GM19438 (cell line): ENCODE results near the gene MBNL2.
A peak's percentile ranks its signal among the peaks of the same experiment; 100 is the strongest.

Source experiments
- ATAC-seq: cut with Tn5 transposase; IDR thresholded peaks from one replicate; pipeline ENCODE4 v1.9.1; 2021; ENCODE audit warnings: low read depth; ENCODE audit not compliant: unreplicated experiment

Gene MBNL2

GRCh38 chr13:97249093-97249795, 27.1 kb downstream of the MBNL2 start:
- ATAC-seq = no peak

DNA sequence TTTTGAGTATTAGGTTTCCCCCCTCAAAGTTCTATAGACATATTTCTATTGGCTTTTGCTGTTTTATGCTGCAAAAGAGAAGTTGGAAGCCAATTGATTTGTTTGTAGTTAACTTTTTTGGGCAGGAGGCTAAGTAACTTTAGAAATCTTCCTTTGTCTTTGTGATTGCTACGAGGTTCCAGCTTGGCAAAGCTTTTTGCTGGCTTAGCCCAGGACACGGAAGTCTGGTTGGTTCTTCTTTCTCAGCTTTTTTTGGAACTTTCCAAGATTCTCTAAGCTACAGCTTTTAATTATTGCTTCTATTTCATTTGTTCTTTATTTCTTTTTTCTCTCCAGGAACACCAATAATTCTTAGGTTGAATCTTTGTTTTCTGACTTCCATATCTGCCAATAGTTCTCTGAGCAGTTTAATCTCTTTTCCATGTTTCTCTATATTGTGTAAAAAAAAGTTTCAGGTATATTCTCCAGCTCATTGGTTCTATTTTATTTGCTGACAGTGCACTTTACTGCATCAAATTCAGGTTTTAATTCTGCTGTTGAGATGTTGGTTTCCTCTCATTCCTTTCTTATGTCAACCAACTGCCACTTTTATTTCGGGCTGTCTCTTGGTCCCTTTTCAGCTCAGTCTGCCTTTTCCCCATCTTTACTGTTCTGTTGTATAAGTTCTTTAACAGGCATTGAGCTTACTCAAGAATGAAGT, 27.8 kb downstream of the MBNL2 start:
- ATAC-seq = no peak

- ATAC-seq = no peak
These were observed 28.4 kb downstream of the MBNL2 start for GRCh38 chr13:97250560-97250959.

GRCh38 chr13:97252735-97253134, 30.6 kb downstream of the MBNL2 start:
- no peak for ATAC-seq

DNA sequence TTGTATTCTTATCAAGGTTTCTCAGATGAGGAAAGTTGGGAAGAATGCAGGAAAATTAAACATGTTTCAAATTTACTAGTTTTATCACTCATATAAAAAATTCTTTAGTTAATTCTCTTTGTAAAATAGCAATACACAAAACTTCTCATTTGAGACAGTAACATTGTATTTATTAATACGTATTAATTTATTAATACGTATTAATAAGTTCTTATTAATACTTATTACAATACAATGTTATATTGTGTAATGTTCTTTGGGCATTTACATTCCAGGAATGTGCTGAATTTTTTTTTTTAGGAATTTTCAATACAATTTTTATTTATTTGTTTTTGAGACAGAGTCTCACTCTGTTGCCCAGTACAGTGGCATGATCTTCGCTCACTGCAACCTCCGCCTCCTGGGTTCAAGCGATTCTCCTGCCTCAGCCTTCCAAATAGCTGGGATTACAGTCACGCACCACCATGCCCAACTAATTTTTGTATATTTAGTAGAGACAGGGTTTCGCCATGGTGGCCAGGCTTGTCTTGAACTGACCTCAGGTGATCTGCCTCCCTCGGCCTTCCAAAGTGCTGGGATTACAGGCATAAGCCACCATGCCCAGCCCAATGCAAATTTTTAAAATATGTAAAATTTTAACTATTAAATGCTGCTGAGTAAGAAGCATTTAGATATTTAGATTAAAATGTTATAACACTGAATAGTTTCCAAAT, 31.6 kb downstream of the MBNL2 start:
- no peak for ATAC-seq

DNA sequence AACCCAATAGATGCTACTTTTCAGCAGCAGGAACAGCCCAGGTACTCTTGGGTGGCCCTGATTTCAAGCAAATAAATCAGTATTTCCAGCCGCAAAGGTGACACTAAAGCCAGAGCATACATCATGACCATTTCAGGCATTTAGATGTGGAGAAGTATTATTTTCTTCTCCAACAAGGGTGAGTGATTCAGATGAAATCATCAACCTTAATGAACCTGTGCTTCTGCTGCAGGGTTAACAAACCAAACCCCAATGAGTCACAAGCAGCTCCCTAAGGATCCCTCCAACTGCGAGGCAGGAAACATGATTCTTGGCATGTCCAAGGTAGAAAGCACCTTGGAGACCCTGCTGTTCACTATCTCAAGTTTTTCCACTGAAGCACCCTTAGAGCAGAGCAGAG, 32.7 kb downstream of the MBNL2 start:
- ATAC-seq = no peak

DNA sequence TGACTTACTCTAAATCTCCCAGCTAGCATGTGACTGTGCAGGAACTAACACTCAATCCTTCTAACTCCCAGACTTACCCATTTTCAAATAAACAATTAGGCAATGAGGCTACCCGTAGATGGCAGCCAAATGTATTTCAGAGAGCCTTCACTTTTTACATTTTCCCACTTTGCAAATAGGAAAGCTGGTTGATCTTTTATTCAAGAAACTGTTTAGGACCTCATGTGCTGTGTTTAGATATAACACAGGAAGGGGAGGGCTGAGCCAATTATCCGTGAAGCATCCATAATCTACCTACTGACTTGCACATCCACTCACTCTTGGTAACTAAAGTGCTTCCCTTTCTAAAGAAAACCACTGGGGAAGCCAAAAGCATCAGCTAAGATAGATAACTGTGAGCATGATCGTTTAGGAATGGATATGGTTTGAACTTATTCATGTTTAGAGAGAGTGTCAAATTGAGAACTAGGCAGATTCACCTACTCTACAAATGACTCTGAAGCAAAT, 33.4 kb downstream of the MBNL2 start:
- ATAC-seq = no peak

GRCh38 chr13:97256343-97256783, 34.2 kb downstream of the MBNL2 start:
- ATAC-seq = no peak

- ATAC-seq = no peak
These were observed 35.2 kb downstream of the MBNL2 start for GRCh38 chr13:97257228-97257755.

DNA sequence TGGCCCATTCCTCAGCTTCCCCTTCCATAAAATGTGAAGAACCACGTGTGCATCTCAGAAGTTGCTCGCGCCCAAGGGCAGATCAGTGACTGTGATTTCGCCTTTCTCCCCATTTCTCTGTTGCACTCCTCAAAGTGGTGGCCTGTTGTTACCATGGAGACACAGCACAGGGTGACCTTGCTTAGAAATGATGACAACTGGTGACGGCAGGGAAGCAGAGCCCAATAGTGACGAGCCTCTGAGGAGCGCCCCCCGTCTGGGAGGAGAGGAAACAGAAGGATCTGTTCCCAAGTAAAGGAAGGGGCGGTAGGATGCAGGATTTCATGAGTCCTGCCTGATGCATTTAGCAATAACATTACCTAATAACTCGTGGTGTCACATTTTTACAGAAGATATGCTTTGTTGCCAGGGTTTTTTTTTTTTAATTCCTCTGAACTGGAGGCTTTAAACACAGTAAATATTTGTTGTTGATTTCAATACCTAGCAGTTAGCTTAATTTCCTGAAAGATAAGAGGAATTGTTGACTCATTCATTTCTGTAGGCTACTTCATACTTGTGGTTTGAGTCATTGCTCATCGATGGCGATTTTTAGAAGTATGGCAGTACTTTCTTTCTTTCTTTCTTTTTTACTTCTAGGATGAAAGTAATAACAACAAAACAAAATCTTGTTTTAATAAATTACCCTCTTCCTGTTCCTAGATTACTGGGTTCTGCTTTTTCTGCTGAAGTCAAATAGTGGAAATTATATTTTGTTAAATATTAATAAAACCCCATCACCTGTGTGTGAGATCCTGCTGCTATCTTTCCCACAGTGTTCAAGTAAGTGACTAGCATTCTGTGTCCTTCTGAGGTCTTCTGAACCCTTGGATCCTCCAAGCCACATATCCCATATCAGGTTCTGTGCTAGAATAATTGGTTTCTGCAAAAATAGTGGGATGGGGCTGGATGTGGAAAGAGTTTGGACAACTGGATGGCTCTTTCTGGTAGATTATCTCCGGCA, 36.0 kb downstream of the MBNL2 start:
- peak; percentile 62 for ATAC-seq

DNA sequence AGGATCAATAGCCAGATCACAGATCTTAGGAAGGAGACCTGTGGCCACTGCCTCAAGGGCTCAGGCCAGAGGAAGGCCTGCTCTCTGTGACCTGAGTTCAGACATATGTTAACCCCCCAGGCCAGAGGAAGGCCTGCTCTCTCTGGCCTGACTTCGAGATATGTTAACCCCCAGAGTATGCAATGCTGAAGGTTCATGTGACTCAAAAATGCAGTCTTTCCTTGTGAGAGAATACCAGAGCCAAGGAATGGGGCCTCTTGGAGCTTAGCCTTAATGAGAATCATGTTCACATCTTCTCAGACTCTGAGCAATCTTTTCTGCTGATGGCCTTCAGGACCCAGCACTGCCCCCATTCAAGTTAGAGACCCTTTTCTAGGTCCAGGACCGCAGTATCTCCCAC, 36.7 kb downstream of the MBNL2 start:
- ATAC-seq = peak; percentile 2

- ATAC-seq = no peak
These were observed 37.3 kb downstream of the MBNL2 start for GRCh38 chr13:97259410-97259797.

DNA sequence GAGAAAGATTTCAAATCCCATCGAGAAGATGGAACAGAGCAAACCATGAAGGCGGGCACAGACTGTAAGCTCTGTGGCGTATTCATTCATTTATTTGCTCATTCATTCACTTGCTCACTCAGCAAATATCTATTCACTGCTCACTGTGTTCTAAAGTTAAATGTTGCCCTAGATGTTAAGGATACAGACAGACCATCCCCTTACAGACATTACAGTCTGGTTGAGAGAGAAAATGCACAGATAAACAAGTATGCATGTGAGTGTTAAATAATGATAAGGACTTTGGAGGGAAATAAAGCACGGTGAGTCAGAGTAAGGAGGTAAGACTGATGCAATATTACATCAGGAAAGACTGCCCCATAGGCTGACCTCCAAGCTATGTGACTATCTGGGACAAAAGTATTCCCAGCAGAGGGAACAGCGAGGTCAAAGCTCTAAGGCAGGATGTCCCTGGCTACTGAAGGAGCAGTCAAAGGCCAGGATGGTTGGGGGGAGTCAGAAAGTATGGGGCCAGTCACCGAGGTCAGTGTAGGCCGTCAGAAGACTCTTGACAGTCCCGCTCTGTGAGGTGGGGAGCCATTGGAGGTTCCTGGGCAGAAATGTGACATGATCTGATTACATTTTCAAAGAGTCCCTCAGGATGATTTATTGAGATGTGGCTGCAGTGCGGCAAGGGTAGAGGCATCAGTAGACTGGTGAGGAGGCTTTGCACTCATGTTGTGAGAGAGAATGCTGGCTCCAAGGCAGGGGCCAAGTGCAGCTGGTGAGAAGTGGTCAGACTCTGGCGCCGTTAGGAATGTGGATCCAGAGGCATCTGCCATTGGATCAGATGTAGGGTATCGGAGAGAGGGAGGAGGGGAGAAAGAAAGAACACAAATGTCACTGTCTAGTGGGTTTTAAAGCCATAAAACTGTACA, 37.9 kb downstream of the MBNL2 start:
- no peak for ATAC-seq

DNA sequence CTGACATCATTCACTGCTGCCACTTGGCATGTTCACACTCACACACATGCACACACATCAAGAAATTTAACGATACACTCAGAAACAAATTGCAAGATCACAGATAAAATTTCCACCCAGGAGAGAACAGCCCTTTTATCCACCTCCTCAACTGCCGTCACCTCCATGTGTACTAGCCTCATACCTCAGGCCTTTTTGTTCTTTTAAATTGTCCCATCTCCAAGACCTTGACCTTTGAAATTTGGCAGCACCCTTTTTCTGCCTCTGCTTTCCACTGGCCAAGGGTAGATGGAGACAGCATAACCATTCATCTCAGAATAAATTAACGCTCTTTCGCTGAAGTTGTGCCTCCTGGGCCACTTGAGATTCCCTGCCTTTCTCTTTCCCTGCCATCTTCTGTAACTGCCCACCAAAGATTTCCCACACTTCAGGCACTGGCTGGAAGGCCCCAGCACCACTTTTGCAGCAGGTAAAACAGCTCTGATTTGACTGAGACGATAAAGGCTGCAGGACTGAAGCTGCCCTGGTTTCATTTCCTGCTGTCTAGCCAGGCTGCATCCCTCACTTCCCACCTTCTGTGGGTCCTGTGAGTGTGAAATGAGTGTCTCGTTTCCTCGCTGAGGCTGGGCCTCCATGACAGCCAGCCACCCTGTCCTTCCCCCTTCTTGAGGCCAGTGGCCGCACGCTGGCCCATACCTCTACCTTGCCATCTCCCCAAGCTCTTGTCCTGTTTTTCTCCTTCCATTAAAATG, 39.3 kb downstream of the MBNL2 start:
- ATAC-seq = peak; percentile 70

- ATAC-seq = no peak
These were observed 39.9 kb downstream of the MBNL2 start for GRCh38 chr13:97262058-97262457.

DNA sequence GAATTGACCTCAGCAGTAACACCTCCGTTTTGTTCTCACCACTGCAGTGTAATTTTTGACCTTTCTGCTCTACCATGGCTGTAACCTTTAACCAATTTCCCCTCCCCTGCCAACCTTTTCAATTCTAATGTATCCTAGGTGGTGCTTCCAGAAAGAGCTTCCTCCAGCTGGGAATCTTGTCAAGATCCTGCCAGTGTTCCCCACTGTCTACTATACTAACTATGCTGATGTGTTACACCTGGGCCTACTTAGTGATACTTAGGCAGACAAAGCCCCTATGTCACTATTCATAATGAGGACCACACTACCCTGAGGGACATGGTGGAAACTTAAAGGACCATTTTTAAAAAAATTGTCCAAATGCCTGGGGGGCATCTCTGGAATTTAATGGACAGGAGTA, 41.0 kb downstream of the MBNL2 start:
- ATAC-seq = no peak

DNA sequence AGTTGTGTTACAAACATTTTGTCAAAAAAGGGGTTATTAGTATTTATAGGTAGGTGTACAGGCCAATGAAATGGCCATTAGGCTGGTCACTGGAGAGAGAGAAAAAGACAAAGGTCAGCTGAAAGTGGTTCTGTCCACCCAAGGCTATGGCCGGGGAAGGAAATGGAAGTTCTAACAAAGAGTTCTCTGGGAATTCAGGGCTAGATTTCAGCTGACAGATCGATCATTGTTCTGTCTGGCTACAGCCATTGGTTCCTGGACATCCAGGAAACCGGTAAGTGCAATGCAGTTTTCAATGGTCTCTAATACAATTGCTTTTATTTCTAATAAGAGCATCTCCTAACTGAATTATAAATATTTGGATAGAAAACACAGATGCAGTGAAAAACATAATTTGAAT, 42.5 kb downstream of the MBNL2 start:
- no peak for ATAC-seq

DNA sequence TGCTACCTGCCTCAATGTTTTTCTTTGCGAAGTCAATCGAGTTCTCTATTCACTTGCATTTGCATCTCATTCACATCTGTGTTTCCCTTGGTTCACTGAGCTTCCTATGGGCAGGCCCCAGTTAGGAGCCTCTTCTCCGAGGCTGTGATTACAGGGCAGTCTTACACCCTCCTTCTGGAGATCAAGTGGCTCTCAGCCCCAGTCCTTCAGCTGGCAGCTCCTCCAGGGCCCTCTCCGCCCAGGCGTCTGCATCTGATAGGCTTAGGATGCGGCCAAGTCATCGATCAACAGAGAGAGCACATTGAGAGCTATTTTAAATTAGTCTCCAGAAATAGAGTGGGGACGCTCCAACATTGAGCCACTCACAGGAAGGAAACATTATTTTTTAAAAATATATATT, 44.2 kb downstream of the MBNL2 start:
- ATAC-seq = no peak
